ENCODE data around the gene RECQL5. TPM values are rescaled to one million over a fixed set of nuclear protein-coding genes. Genes with fewer than 3 reads are reported as not detected.

Gene RECQL5
- total RNA-seq, 2 experiments from 2014 or later = 38.3 TPM

GRCh38 chr17:75683583-75683982 is 16.6 kb upstream of the RECQL5 start:
- Mint-ChIP-seq H3K36me3 (ENCODE audit: low read depth) (peaks cover 29% of the 10 kb centered on the region), H3K27ac (no peak overlapping the region), H3K4me1 (peaks cover 24% of the 10 kb centered on the region), H3K27me3 (no peaks in the 10 kb centered on the region), H3K4me3 (no peak overlapping the region), H3K9me3 (no peaks in the 10 kb centered on the region)
- CTCF ChIA-PET = interaction anchor here (0.6 to 2.7 kb wide), 6 partner anchors 9 to 100 kb away, joined by 3 to 21 read pairs (median 4); no protein-coding TSS in a partner anchor
- DNase-seq = no peak
- POLR2A ChIA-PET = interaction anchor here (0.9 to 1.0 kb wide), 2 partner anchors 16 to 17 kb away, joined by 3 to 4 read pairs; partner anchors contain the start of genes RECQL5 and SAP30BP

GRCh38 chr17:75681289-75681688 is 14.3 kb upstream of the RECQL5 start:
- Mint-ChIP-seq H3K4me3 (no peak overlapping the region), H3K27ac (no peak overlapping the region), H3K9me3 (no peaks in the 10 kb centered on the region), H3K27me3 (no peaks in the 10 kb centered on the region), H3K4me1 (peaks cover 12% of the 10 kb centered on the region), H3K36me3 (ENCODE audit: low read depth) (peaks cover 39% of the 10 kb centered on the region)
- DNase-seq = no peak
- ChIA-PET POLR2A (interaction anchor here (0.7 to 0.9 kb wide), 2 partner anchors 39 to 174 kb away, joined by 3 read pairs; partner anchors contain the start of gene WBP2), CTCF (interaction anchor here (0.7 to 1.9 kb wide), 3 partner anchors 8 to 72 kb away, joined by 3 to 13 read pairs (median 3); no protein-coding TSS in a partner anchor)

GRCh38 chr17:75680431-75680830 is 13.5 kb upstream of the RECQL5 start:
- peaks cover 42% of the 10 kb centered on the region for H3K36me3 Mint-ChIP-seq (ENCODE audit: low read depth)
- no peaks in the 10 kb centered on the region for H3K9me3 Mint-ChIP-seq
- H3K27ac Mint-ChIP-seq = no peak overlapping the region
- no peak for DNase-seq
- ChIA-PET POLR2A (no interaction called here), CTCF (interaction anchor here (0.9 to 2.5 kb wide), 4 partner anchors 8 to 73 kb away, joined by 3 to 17 read pairs (median 4); partner anchors contain the start of gene SMIM5)
- H3K4me1 Mint-ChIP-seq = peaks cover 11% of the 10 kb centered on the region
- H3K4me3 Mint-ChIP-seq = no peak overlapping the region
- no peaks in the 10 kb centered on the region for H3K27me3 Mint-ChIP-seq

GRCh38 chr17:75679706-75680211 is 12.8 kb upstream of the RECQL5 start:
- Mint-ChIP-seq H3K27me3 (no peaks in the 10 kb centered on the region), H3K4me3 (no peak overlapping the region), H3K36me3 (ENCODE audit: low read depth) (peaks cover 38% of the 10 kb centered on the region), H3K27ac (peak overlapping the region; percentile 22), H3K9me3 (no peaks in the 10 kb centered on the region), H3K4me1 (peaks cover 14% of the 10 kb centered on the region)
- ChIA-PET CTCF (interaction anchor here (1.3 to 2.5 kb wide), 2 partner anchors 47 to 69 kb away, joined by 4 to 17 read pairs; partner anchors contain the start of gene SMIM5), POLR2A (no interaction called here)
- DNase-seq = no peak

GRCh38 chr17:75676461-75676860 is 9.5 kb upstream of the RECQL5 start:
- no peak overlapping the region for H3K27ac Mint-ChIP-seq
- peaks cover 48% of the 10 kb centered on the region for H3K36me3 Mint-ChIP-seq (ENCODE audit: low read depth)
- ChIA-PET CTCF (interaction anchor here (1.0 to 8.3 kb wide), 5 partner anchors 13 to 77 kb away, joined by 3 to 133 read pairs (median 11); partner anchors contain the start of gene SMIM5), POLR2A (no interaction called here)
- no peaks in the 10 kb centered on the region for H3K9me3 Mint-ChIP-seq
- peaks cover 7% of the 10 kb centered on the region for H3K4me1 Mint-ChIP-seq
- DNase-seq = no peak
- H3K4me3 Mint-ChIP-seq = no peak overlapping the region
- H3K27me3 Mint-ChIP-seq = no peaks in the 10 kb centered on the region

- ChIA-PET POLR2A (interaction anchor here (0.7 to 0.8 kb wide), 2 partner anchors 16 to 78 kb away, joined by 3 to 5 read pairs; no protein-coding TSS in a partner anchor), CTCF (interaction anchor here (0.7 to 8.3 kb wide), 6 partner anchors 16 to 80 kb away, joined by 3 to 133 read pairs (median 15); partner anchors contain the start of gene SMIM5)
- H3K36me3 Mint-ChIP-seq (ENCODE audit: low read depth) = peaks cover 49% of the 10 kb centered on the region
- H3K4me1 Mint-ChIP-seq = peaks cover 18% of the 10 kb centered on the region
- H3K4me3 Mint-ChIP-seq = no peak overlapping the region
- H3K27me3 Mint-ChIP-seq = no peaks in the 10 kb centered on the region
- H3K27ac Mint-ChIP-seq = no peak overlapping the region
- DNase-seq = no peak
- H3K9me3 Mint-ChIP-seq = no peaks in the 10 kb centered on the region
Measured at GRCh38 chr17:75673487-75673886, 6.5 kb upstream of the RECQL5 start.

GRCh38 chr17:75672011-75672410 is 5.1 kb upstream of the RECQL5 start:
- H3K27ac Mint-ChIP-seq = no peak overlapping the region
- peaks cover 48% of the 10 kb centered on the region for H3K36me3 Mint-ChIP-seq (ENCODE audit: low read depth)
- ChIA-PET POLR2A (interaction anchor here (0.8 kb wide), 1 partner anchor 67 kb away, joined by 3 read pairs; no protein-coding TSS in a partner anchor), CTCF (interaction anchor here (0.5 to 8.3 kb wide), 5 partner anchors 12 to 235 kb away, joined by 3 to 133 read pairs (median 6); partner anchors contain the start of gene SMIM5)
- no peaks in the 10 kb centered on the region for H3K9me3 Mint-ChIP-seq
- no peak overlapping the region for H3K4me3 Mint-ChIP-seq
- H3K4me1 Mint-ChIP-seq = peaks cover 18% of the 10 kb centered on the region
- H3K27me3 Mint-ChIP-seq = no peaks in the 10 kb centered on the region
- no peak for DNase-seq

GRCh38 chr17:75670868-75671267 is 3.9 kb upstream of the RECQL5 start:
- Mint-ChIP-seq H3K27me3 (no peaks in the 10 kb centered on the region), H3K4me1 (peaks cover 21% of the 10 kb centered on the region), H3K27ac (no peak overlapping the region), H3K4me3 (no peak overlapping the region), H3K36me3 (ENCODE audit: low read depth) (peaks cover 39% of the 10 kb centered on the region), H3K9me3 (no peaks in the 10 kb centered on the region)
- CTCF ChIA-PET = interaction anchor here (1.2 to 8.3 kb wide), 7 partner anchors 13 to 82 kb away, joined by 3 to 133 read pairs (median 4); partner anchors contain the start of gene SMIM5
- POLR2A ChIA-PET = interaction anchor here (1.0 kb wide), 1 partner anchor 26 kb away, joined by 3 read pairs; no protein-coding TSS in a partner anchor
- no peak for DNase-seq

- no peak for DNase-seq
- no peak overlapping the region for H3K4me3 Mint-ChIP-seq
- peaks cover 28% of the 10 kb centered on the region for H3K4me1 Mint-ChIP-seq
- H3K36me3 Mint-ChIP-seq (ENCODE audit: low read depth) = peaks cover 42% of the 10 kb centered on the region
- no peaks in the 10 kb centered on the region for H3K27me3 Mint-ChIP-seq
- H3K27ac Mint-ChIP-seq = no peak overlapping the region
- POLR2A ChIA-PET = interaction anchor here (1.3 to 2.7 kb wide), 4 partner anchors 11 to 379 kb away, joined by 4 to 24 read pairs (median 8); partner anchors contain the start of gene SLC25A19
- H3K9me3 Mint-ChIP-seq = no peaks in the 10 kb centered on the region
- CTCF ChIA-PET = interaction anchor here (2.4 to 3.5 kb wide), 3 partner anchors 16 to 85 kb away, joined by 9 to 20 read pairs (median 20); no protein-coding TSS in a partner anchor
Measured at GRCh38 chr17:75668489-75668888, 1.5 kb upstream of the RECQL5 start.

GRCh38 chr17:75667825-75668224 is 871 bp upstream of the RECQL5 start:
- H3K27me3 Mint-ChIP-seq = no peaks in the 10 kb centered on the region

GRCh38 chr17:75665981-75666380 is 973 bp downstream of the RECQL5 start:
- H3K4me1 Mint-ChIP-seq = peaks cover 26% of the 10 kb centered on the region

More at GRCh38 chr17:75667825-75668224, 871 bp upstream of the RECQL5 start:
- Mint-ChIP-seq H3K9me3 (no peaks in the 10 kb centered on the region), H3K27ac (no peak overlapping the region), H3K4me3 (no peak overlapping the region), H3K36me3 (ENCODE audit: low read depth) (peaks cover 36% of the 10 kb centered on the region), H3K4me1 (peaks cover 28% of the 10 kb centered on the region)
- no peak for DNase-seq
- CTCF ChIA-PET = interaction anchor here (0.8 to 3.5 kb wide), 4 partner anchors 15 to 241 kb away, joined by 3 to 20 read pairs (median 14); no protein-coding TSS in a partner anchor
- POLR2A ChIA-PET = interaction anchor here (0.5 to 2.7 kb wide), 13 partner anchors 11 to 378 kb away, joined by 3 to 27 read pairs (median 6); partner anchors contain the start of gene SLC25A19

GRCh38 chr17:75664099-75664549 is 2.8 kb downstream of the RECQL5 start:
- Mint-ChIP-seq H3K36me3 (ENCODE audit: low read depth) (peaks cover 20% of the 10 kb centered on the region), H3K9me3 (no peaks in the 10 kb centered on the region), H3K4me1 (peaks cover 17% of the 10 kb centered on the region), H3K4me3 (no peak overlapping the region), H3K27ac (no peak overlapping the region), H3K27me3 (no peaks in the 10 kb centered on the region)
- CTCF ChIA-PET = no interaction called here
- no peak for DNase-seq
- POLR2A ChIA-PET = no interaction called here

More at GRCh38 chr17:75665981-75666380, 973 bp downstream of the RECQL5 start:
- Mint-ChIP-seq H3K27me3 (no peaks in the 10 kb centered on the region), H3K4me3 (peak overlapping the region; percentile 55), H3K36me3 (ENCODE audit: low read depth) (peaks cover 30% of the 10 kb centered on the region), H3K9me3 (no peaks in the 10 kb centered on the region), H3K27ac (peak overlapping the region; percentile 23)
- CTCF ChIA-PET = interaction anchor here (1.0 to 3.5 kb wide), 10 partner anchors 8 to 377 kb away, joined by 3 to 20 read pairs (median 4); partner anchors contain the start of gene SLC25A19
- DNase-seq = no peak
- POLR2A ChIA-PET = interaction anchor here (0.9 to 2.7 kb wide), 18 partner anchors 9 to 376 kb away, joined by 3 to 27 read pairs (median 6); partner anchors contain the start of genes SLC25A19, SMIM5, TMEM94 and TSEN54

- DNase-seq = no peak
- no peaks in the 10 kb centered on the region for H3K9me3 Mint-ChIP-seq
- no peak overlapping the region for H3K4me3 Mint-ChIP-seq
- H3K27me3 Mint-ChIP-seq = no peaks in the 10 kb centered on the region
- CTCF ChIA-PET = interaction anchor here (1.0 kb wide), 1 partner anchor 85 kb away, joined by 3 read pairs; no protein-coding TSS in a partner anchor
- peaks cover 17% of the 10 kb centered on the region for H3K4me1 Mint-ChIP-seq
- H3K27ac Mint-ChIP-seq = no peak overlapping the region
- POLR2A ChIA-PET = no interaction called here
- peaks cover 13% of the 10 kb centered on the region for H3K36me3 Mint-ChIP-seq (ENCODE audit: low read depth)
Measured at GRCh38 chr17:75662511-75662910, 4.4 kb downstream of the RECQL5 start.

All from activated CD4-positive, alpha-beta memory T cell treated with anti-CD3 and anti-CD28 coated beads, Interleukin-2, amount 10 ng/mL, durations not matched to agents 7 days and 5 days (primary cell).